Measurements from ENCODE around the gene TRMT112.

GRCh38 chr11:64364911-64365310 lies 47.6 kb upstream of the TRMT112 start:
- TF ChIP-seq CTCF (conservative IDR thresholded peaks at IDR 0.05; ENCODE audit: low read depth in 2 of 2) (no peak), EZH2 (IDR thresholded peaks at IDR 0.05; ENCODE audit: low read depth, unreplicated experiment) (no peak), EZH2phosphoT487 (IDR thresholded peaks at IDR 0.05; ENCODE audit: unreplicated experiment) (no peak)

Measured in GM23338 (cell line).